IMR-90 (cell line): Measurements from ENCODE around the gene GRPR. TPM values are rescaled to one million over a fixed set of nuclear protein-coding genes. Genes with fewer than 3 reads are reported as not detected.

Experiments
- ATAC-seq: fragments of 200-7000 bp; cut with Tn5 transposase; 2 replicates; pipeline ENCODE4 v1.9.1; 2020; ENCODE audit warnings: low read depth, mild to moderate bottlenecking, moderate library complexity
- BruUV-seq: library from RNA; stranded (reverse); fragments of 400-500 nt; replicated peaks from 2 replicates; lab custom pipeline; 2021; lab: Mats Ljungman, UMichigan
- CTCF ChIA-PET: fragments of 300-600 bp; formaldehyde crosslinking; extraction: SDS; loops from one replicate; lab custom pipeline; 2021; ENCODE audit warnings: antibody characterized with exemption; lab: Yijun Ruan, JAX
- POLR2A ChIA-PET: fragments of 300-600 bp; sonication (Branson Sonifier 250); formaldehyde crosslinking; loops from one replicate; lab custom pipeline; 2022; ENCODE audit warnings: antibody characterized with exemption; ENCODE audit not compliant: unreplicated experiment; lab: Charles Lee
- DNase-seq: peaks from one replicate; pipeline ENCODE4 v3.0.0; 2013
- H2AFZ ChIP-seq: replicated peaks from 2 replicates; pipeline ENCODE3; 2013; ENCODE audit warnings: low read length, mild to moderate bottlenecking; ENCODE audit not compliant: poor library complexity
- H2AK5ac ChIP-seq: 2 replicates; pipeline ENCODE4 v1.6.1; 2013; ENCODE audit warnings: low read depth, low read length, inconsistent platforms
- H2AK9ac ChIP-seq: replicated peaks from 2 replicates; pipeline ENCODE3; 2013; ENCODE audit warnings: mild to moderate bottlenecking, low read depth, low read length, moderate library complexity; ENCODE audit not compliant: poor library complexity
- H2BK120ac ChIP-seq: 2 replicates; pipeline ENCODE4 v1.6.1; 2013; ENCODE audit warnings: low read depth, low read length, inconsistent platforms
- H2BK15ac ChIP-seq: 3 replicates; pipeline ENCODE4 v1.6.1; 2013; ENCODE audit warnings: low read depth, low read length, inconsistent platforms
- H2BK20ac ChIP-seq: 2 replicates; pipeline ENCODE4 v1.6.1; 2013; ENCODE audit warnings: low read depth, mild to moderate bottlenecking, inconsistent platforms, low read length, moderate library complexity
- H2BK5ac ChIP-seq: 2 replicates; pipeline ENCODE4 v1.6.1; 2013; ENCODE audit warnings: mild to moderate bottlenecking, low read depth, low read length, inconsistent platforms; ENCODE audit not compliant: poor library complexity, severe bottlenecking
- H3K14ac ChIP-seq: replicated peaks from 2 replicates; pipeline ENCODE4 v1.6.1; 2013; ENCODE audit warnings: low read depth, low read length, inconsistent platforms
- H3K18ac ChIP-seq: 2 replicates; pipeline ENCODE4 v1.6.1; 2013; ENCODE audit warnings: low read depth, low read length, control low read depth
- H3K23ac ChIP-seq: 2 replicates; pipeline ENCODE4 v1.6.1; 2013; ENCODE audit warnings: low read depth, low read length, inconsistent platforms
- H3K27ac ChIP-seq: 2 replicates; pipeline ENCODE4 v1.5.1; 2013; ENCODE audit warnings: mild to moderate bottlenecking, control low read depth, low read length; ENCODE audit not compliant: insufficient read depth
- H3K27me3 ChIP-seq: 2 replicates; pipeline ENCODE4 v1.6.1; 2013; ENCODE audit warnings: low read length; ENCODE audit not compliant: control insufficient read depth, insufficient read depth
- H3K36me3 ChIP-seq: 2 replicates; pipeline ENCODE4 v1.6.1; 2013; ENCODE audit warnings: low read length, mixed read lengths; ENCODE audit not compliant: control insufficient read depth, insufficient read depth
- H3K4ac ChIP-seq: 2 replicates; pipeline ENCODE4 v1.6.1; 2013; ENCODE audit warnings: low read depth, low read length, inconsistent platforms
- H3K4me1 ChIP-seq: 2 replicates; pipeline ENCODE4 v1.6.1; 2013; ENCODE audit warnings: low read length, mixed read lengths; ENCODE audit not compliant: control insufficient read depth, insufficient read depth
- H3K4me2 ChIP-seq: 2 replicates; pipeline ENCODE4 v1.6.1; 2013; ENCODE audit warnings: low read depth, mild to moderate bottlenecking, control low read depth, low read length, moderate library complexity
- H3K4me3 ChIP-seq: 2 replicates; pipeline ENCODE4 v1.5.1; 2013; ENCODE audit warnings: low read depth, mild to moderate bottlenecking, control low read depth, low read length, moderate library complexity; ENCODE audit not compliant: insufficient read depth
- H3K56ac ChIP-seq: 2 replicates; pipeline ENCODE4 v1.6.1; 2013; ENCODE audit warnings: low read length, inconsistent platforms; ENCODE audit not compliant: insufficient read depth; ENCODE audit errors: extremely low read depth
- H3K79me1 ChIP-seq, 2 experiments: 2 replicates each; pipeline ENCODE4 v1.6.1; 2013; ENCODE audit warnings: low read length in 2 of 2, inconsistent platforms in 1 of 2, low read depth in 1 of 2
- H3K9ac ChIP-seq: 2 replicates; pipeline ENCODE4 v1.6.1; 2013; ENCODE audit warnings: low read depth, low read length, control low read depth
- H3K9me1 ChIP-seq: 2 replicates; pipeline ENCODE4 v1.6.1; 2013; ENCODE audit warnings: low read length, inconsistent platforms; ENCODE audit not compliant: insufficient read depth
- H3K9me3 ChIP-seq: 2 replicates; pipeline ENCODE4 v1.6.1; 2013; ENCODE audit warnings: low read length; ENCODE audit not compliant: control insufficient read depth, insufficient read depth
- H4K20me1 ChIP-seq: 2 replicates; pipeline ENCODE4 v1.6.1; 2013; ENCODE audit warnings: low read length, inconsistent platforms; ENCODE audit not compliant: insufficient read depth
- H4K5ac ChIP-seq: 2 replicates; pipeline ENCODE4 v1.6.1; 2013; ENCODE audit warnings: mild to moderate bottlenecking, low read depth, low read length, control low read depth
- H4K8ac ChIP-seq, 2 experiments: 2 replicates each; pipeline ENCODE4 v1.6.1; 2013; ENCODE audit warnings: low read depth in 2 of 2, low read length in 2 of 2, control low read depth in 1 of 2, inconsistent platforms in 1 of 2
- H4K91ac ChIP-seq: 2 replicates; pipeline ENCODE4 v1.6.1; 2013; ENCODE audit warnings: low read depth, low read length, inconsistent platforms; ENCODE audit not compliant: insufficient read depth
- CEBPB ChIP-seq: IDR thresholded peaks from 2 replicates; pipeline ENCODE4 v1.6.1; 2012; ENCODE audit warnings: low read depth, low read length, improper control_type of control experiment
- MAFK ChIP-seq: IDR thresholded peaks from 2 replicates; pipeline ENCODE4 v1.6.1; 2012; ENCODE audit warnings: low read depth, low read length, improper control_type of control experiment
- WGBS, 2 experiments: methylation state at CpG; one replicate each; pipeline versions ENCODE4 v1.1.5 to v1.1.7; 2013; ENCODE audit warnings: missing lambda C conversion rate in 2 of 2; ENCODE audit not compliant: insufficient read length in 1 of 2; ENCODE audit errors: extremely low coverage in 2 of 2; 5-methylcytosine and 5-hydroxymethylcytosine counted together
- dilution Hi-C: fragments of 300-500 bp; cut with HindIII; formaldehyde crosslinking; loops from one replicate; pipeline ENCODE4 v1.14.3; 2018; ENCODE audit warnings: low sequenced_read_pairs; ENCODE audit not compliant: unreplicated experiment
- in situ Hi-C: fragments of 300-500 bp; cut with MboI; formaldehyde crosslinking; loops from 3 replicates; pipeline ENCODE4 v1.14.3; 2019; ENCODE audit warnings: low sequenced_read_pairs, inconsistent platforms, mixed read lengths
- intact Hi-C: fragments of 100-400 bp; cut with micrococcal nuclease; formaldehyde crosslinking; loops from 2 replicates; pipeline ENCODE4 v1.10.0; 2022
- polyA plus RNA-seq, 3 experiments: library from polyadenylated mRNA; depleted of rRNA; stranded (reverse); fragments of >200 nt; gene quantifications; 2 replicates each; pipeline ENCODE4 v1.2.3, GENCODE V29; 2012; ENCODE audit warnings: low replicate concordance in 1 of 3
- total RNA-seq: library from RNA; depleted of rRNA; stranded (reverse); fragments of >200 nt; gene quantifications from 2 replicates; pipeline ENCODE4 v1.2.3, GENCODE V29; 2012
- TF ChIP-seq, protein P1 (sequence below): fragments of 150-350 bp; IDR thresholded peaks from 2 replicates; pipeline ENCODE4 v1.6.1; 2016; ENCODE audit warnings: low read depth, mild to moderate bottlenecking, low read length, moderate library complexity, borderline replicate concordance

The GRPR gene
- total and polyA plus RNA-seq, 2 of the 4 experiments (the other 2 are of a cell fraction), result 9.2 to 13.6 TPM

DNA sequence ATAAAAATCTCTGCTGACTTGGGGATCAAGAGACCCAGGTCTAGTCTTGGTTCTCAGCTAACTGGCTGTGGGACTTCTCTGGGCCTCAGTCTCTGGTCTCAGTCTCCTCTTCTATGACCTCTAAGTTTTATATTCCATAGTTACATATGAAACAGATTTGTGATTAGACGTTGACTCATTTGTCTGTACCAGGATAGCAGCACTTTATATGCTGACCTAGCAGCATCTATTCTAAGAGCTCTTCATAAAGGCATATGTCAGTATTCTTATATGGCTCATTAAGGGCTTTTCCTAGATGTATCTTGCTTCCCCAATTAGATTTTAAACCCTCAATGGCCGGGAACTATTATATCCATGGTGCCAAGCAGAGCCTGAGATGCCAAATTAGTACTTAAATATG, 12.7 kb downstream of the GRPR start:
- Histone ChIP-seq H3K4me2 (no peak overlapping the region), H3K27me3 (no peaks in the 10 kb centered on the region; the same call in none of the 2 replicates), H3K14ac (no peak overlapping the region), H4K5ac (no peak overlapping the region), H3K36me3 (no peaks in the 10 kb centered on the region), H2AFZ (no peak overlapping the region), H2AK5ac (no peak overlapping the region), H3K9me1 (no peaks in the 10 kb centered on the region), H2BK20ac (peak overlapping the region; percentile 23; the same call in 1 of the 2 replicates), H4K91ac (no peak overlapping the region), H3K27ac (no peak overlapping the region), H2BK120ac (no peak overlapping the region), H2BK15ac (no peak overlapping the region), H3K9ac (no peak overlapping the region), H3K56ac (no peak overlapping the region), H3K4ac (no peak overlapping the region), H2AK9ac (no peak overlapping the region), H4K20me1 (no peaks in the 10 kb centered on the region), H3K18ac (no peak overlapping the region), H3K9me3 (no peaks in the 10 kb centered on the region), H3K4me3 (no peak overlapping the region), H3K23ac (no peak overlapping the region), H3K79me1 (peaks cover 0 to 4% of the 10 kb centered on the region in 2 experiments; a peak in 2 of 4 replicates), H2BK5ac (no peak overlapping the region), H4K8ac (no peak overlapping the region), H3K4me1 (no peaks in the 10 kb centered on the region)
- DNase-seq (peak; percentile 18), ATAC-seq (no peak)
- intact Hi-C loops (no loop called here), dilution Hi-C loops (no loop called here), in situ Hi-C loops (no loop called here)
- CTCF ChIA-PET, result no interaction called here
- TF ChIP-seq MAFK (peak; percentile 66), CEBPB (no peak)
- TF ChIP-seq, protein P1, sequence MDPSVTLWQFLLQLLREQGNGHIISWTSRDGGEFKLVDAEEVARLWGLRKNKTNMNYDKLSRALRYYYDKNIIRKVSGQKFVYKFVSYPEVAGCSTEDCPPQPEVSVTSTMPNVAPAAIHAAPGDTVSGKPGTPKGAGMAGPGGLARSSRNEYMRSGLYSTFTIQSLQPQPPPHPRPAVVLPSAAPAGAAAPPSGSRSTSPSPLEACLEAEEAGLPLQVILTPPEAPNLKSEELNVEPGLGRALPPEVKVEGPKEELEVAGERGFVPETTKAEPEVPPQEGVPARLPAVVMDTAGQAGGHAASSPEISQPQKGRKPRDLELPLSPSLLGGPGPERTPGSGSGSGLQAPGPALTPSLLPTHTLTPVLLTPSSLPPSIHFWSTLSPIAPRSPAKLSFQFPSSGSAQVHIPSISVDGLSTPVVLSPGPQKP, result no peak
- no CpG with 5 or more reads among the region's 2 CpGs for WGBS, 2 experiments
- BruUV-seq, result no TSS peak
- POLR2A ChIA-PET, result no interaction called here
